Heart left ventricle (tissue), 13 donors: Measurements from ENCODE around the gene CDT1.

Experiments used
- CTCF ChIP-seq, 12 donors: fragments of 200-600 bp; sonication (generic) in 4 of 12; IDR thresholded peaks; one replicate each; pipeline versions ENCODE4 v1.5.0 to v1.8.0; 2018 to 2022; ENCODE audit warnings: antibody characterized with exemption in 12 of 12, mild to moderate bottlenecking in 5 of 12
- POLR2A ChIP-seq, 2 donors: fragments of 450-650 bp; IDR thresholded peaks; one replicate each; pipeline ENCODE4 v1.6.1; 2017; ENCODE audit warnings: antibody characterized with exemption in 2 of 2, mild to moderate bottlenecking in 2 of 2, moderate library complexity in 2 of 2
- donor health status: ischemic (EF 13 %, LVEDD 7.1; RV severe dilation, severe dysfunction).
- donor health status: DM: no; HTN: yes; CAD: no.
- donor health status: DM: no; HTN: no; CAD: no.
- donor health status: ischemic (EF 25% LVEDD 6.9; RV normal size, moderate dysfunction).
- donor health status: ischemic (EF 25% LVEDD 5.7; RV mildly dilated, moderate dysfunction).
- donor health status: ischemic (EF 35%, LVEDD 5.7; RV mildly dilated, moderate dysfunction).
- donor health status: nonischemic (EF 11% LVEDD 7.7; RV severe dilation, severe dysfunction).
- donor health status: DM: yes; HTN: yes; CAD: no.
- donor health status: PGD.
- donor health status: ischemic (EF 29% LVEDD 5.4; RV normal size, mild dysfunction).
- donor health status: nonischemic (EF 23%, LVEDD 6.1; RV moderate dilation, normal function).

- TF ChIP-seq CTCF (IDR thresholded peaks at IDR 0.05) (no peak), POLR2A (IDR thresholded peaks at IDR 0.05) (no peak)
These were observed 573 bp downstream of the CDT1 start for GRCh38 chr16:88804173-88804551.
